NCI-H82 (cell line): ENCODE results near the gene ITGB2.

Experiments
- DNase-seq: peaks from one replicate; lab custom pipeline; 2025; lab: John Stamatoyannopoulos, UW

ITGB2 gene

GRCh38 chr21:44920694-44921604 lies at the start of gene ITGB2:
TSS of gene ITGB2 (minus strand) at chr21:44920899. CDS start at chr21:44910782, 10,117 bp downstream.
- no peak for DNase-seq

- DNase-seq = no peak
These were observed 49.4 kb upstream of the ITGB2 start for GRCh38 chr21:44969931-44970755.

GRCh38 chr21:44969066-44969670 lies 48.5 kb upstream of the ITGB2 start:
- DNase-seq = no peak

- no peak for DNase-seq
These were observed 46.7 kb upstream of the ITGB2 start for GRCh38 chr21:44967082-44968047.

- no peak for DNase-seq
These were observed 45.7 kb upstream of the ITGB2 start for GRCh38 chr21:44966135-44967081.

GRCh38 chr21:44965251-44966022 lies 44.7 kb upstream of the ITGB2 start:
- no peak for DNase-seq

- no peak for DNase-seq
These were observed 43.7 kb upstream of the ITGB2 start for GRCh38 chr21:44964381-44964780.

GRCh38 chr21:44962403-44962966 lies 41.8 kb upstream of the ITGB2 start:
- no peak for DNase-seq

GRCh38 chr21:44960141-44961092 lies 39.7 kb upstream of the ITGB2 start:
- DNase-seq = no peak

GRCh38 chr21:44959376-44960091 lies 38.8 kb upstream of the ITGB2 start:
- no peak for DNase-seq

- DNase-seq = no peak
These were observed 37.9 kb upstream of the ITGB2 start for GRCh38 chr21:44958471-44959191.

- no peak for DNase-seq
These were observed 37.3 kb upstream of the ITGB2 start for GRCh38 chr21:44957901-44958451.

- no peak for DNase-seq
These were observed 36.5 kb upstream of the ITGB2 start for GRCh38 chr21:44957047-44957831.

- DNase-seq = no peak
These were observed 35.8 kb upstream of the ITGB2 start for GRCh38 chr21:44956356-44957046.

GRCh38 chr21:44955798-44956175 lies 35.1 kb upstream of the ITGB2 start:
- DNase-seq = no peak
